Erythroblast (primary cell): ENCODE data around the gene NPRL2.

Experiments used
- GATA1 ChIP-seq: IDR thresholded peaks from 2 replicates; pipeline ENCODE4 v1.6.1; 2011; ENCODE audit warnings: low read depth, mild to moderate bottlenecking, control low read depth, low read length, moderate library complexity
- POLR2A ChIP-seq: IDR thresholded peaks from 2 replicates; pipeline ENCODE4 v1.6.1; 2011; ENCODE audit warnings: mild to moderate bottlenecking, low read length

GRCh38 chr3:50299638-50299928, 51.0 kb downstream of the NPRL2 start:
- no peak for TF ChIP-seq POLR2A
- TF ChIP-seq GATA1, result no peak
